ENCODE measurements around the gene MICAL2. TPM values are rescaled to one million over a fixed set of nuclear protein-coding genes. Genes with fewer than 3 reads are reported as not detected.

Gene MICAL2
- total RNA-seq, 1 donor from 2014 or later: 10.0 TPM

DNA sequence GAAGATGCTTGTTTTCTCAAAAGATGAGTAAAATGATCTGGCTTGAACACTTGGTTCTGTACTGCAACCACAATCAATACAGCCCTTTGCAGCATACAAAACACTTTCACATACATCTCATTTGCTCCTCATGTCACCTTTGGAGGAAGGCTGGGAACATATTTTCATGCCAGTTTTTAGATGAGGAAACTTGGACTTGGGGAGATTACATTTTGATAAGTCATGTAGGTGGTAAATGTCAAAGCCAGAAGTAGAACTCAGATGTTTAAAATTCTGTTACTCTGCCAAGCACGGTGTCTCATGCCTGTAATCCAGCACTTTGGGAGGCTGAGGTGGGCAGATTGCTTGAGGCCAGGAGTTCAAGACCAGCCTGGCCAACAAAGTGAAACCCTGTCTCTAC, 121.8 kb downstream of the MICAL2 start:
- no peaks in the 10 kb centered on the region for H3K9me3 Mint-ChIP-seq (ENCODE audit: low read depth)
- no peak overlapping the region for H3K27ac Mint-ChIP-seq
- H3K36me3 Mint-ChIP-seq (ENCODE audit: insufficient read depth): no peaks in the 10 kb centered on the region
- TF ChIP-seq CTCF (IDR thresholded peaks at IDR 0.05; ENCODE audit: unreplicated experiment): no peak
- H3K4me3 Mint-ChIP-seq (ENCODE audit: low read depth): no peak overlapping the region
- no peak for DNase-seq (ENCODE audit: low spot score, unreplicated experiment)
- no peaks in the 10 kb centered on the region for H3K27me3 Mint-ChIP-seq
- peaks cover 24% of the 10 kb centered on the region for H3K4me1 Mint-ChIP-seq (ENCODE audit: low read depth)

GRCh38 chr11:12232817-12233601, 122.6 kb downstream of the MICAL2 start:
- Mint-ChIP-seq H3K36me3 (ENCODE audit: insufficient read depth) (no peaks in the 10 kb centered on the region), H3K4me1 (ENCODE audit: low read depth) (peaks cover 24% of the 10 kb centered on the region), H3K9me3 (ENCODE audit: low read depth) (no peaks in the 10 kb centered on the region), H3K27me3 (no peaks in the 10 kb centered on the region), H3K4me3 (ENCODE audit: low read depth) (no peak overlapping the region), H3K27ac (no peak overlapping the region)
- no peak for TF ChIP-seq CTCF (IDR thresholded peaks at IDR 0.05; ENCODE audit: unreplicated experiment)
- no peak for DNase-seq (ENCODE audit: low spot score, unreplicated experiment)

DNA sequence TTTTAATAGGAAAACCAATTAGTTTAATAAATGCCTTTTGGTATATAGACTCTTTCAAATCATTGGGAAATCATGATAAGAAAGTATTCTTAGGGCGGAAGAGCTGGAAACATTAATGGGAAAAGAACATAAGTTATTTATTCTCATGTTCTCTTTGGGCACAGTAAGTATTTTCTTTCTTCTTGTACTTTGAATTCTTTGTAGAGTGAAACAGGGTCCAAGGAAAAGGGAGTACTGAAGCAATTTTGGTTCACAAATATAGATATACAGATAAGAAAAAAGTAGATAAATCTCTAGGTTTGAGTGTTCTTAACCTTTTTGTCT, 123.2 kb downstream of the MICAL2 start:
- DNase-seq (ENCODE audit: low spot score, unreplicated experiment): no peak
- Mint-ChIP-seq H3K4me3 (ENCODE audit: low read depth) (no peak overlapping the region), H3K27me3 (no peaks in the 10 kb centered on the region), H3K36me3 (ENCODE audit: insufficient read depth) (no peaks in the 10 kb centered on the region), H3K4me1 (ENCODE audit: low read depth) (peaks cover 21% of the 10 kb centered on the region), H3K9me3 (ENCODE audit: low read depth) (no peaks in the 10 kb centered on the region), H3K27ac (no peak overlapping the region)
- TF ChIP-seq CTCF (IDR thresholded peaks at IDR 0.05; ENCODE audit: unreplicated experiment): no peak

- Mint-ChIP-seq H3K27me3 (no peaks in the 10 kb centered on the region), H3K4me3 (ENCODE audit: low read depth) (no peak overlapping the region), H3K36me3 (ENCODE audit: insufficient read depth) (no peaks in the 10 kb centered on the region), H3K27ac (no peak overlapping the region), H3K4me1 (ENCODE audit: low read depth) (peaks cover 21% of the 10 kb centered on the region), H3K9me3 (ENCODE audit: low read depth) (no peaks in the 10 kb centered on the region)
- DNase-seq (ENCODE audit: low spot score, unreplicated experiment): no peak
- no peak for TF ChIP-seq CTCF (IDR thresholded peaks at IDR 0.05; ENCODE audit: unreplicated experiment)
Measured at GRCh38 chr11:12234221-12234620, 123.8 kb downstream of the MICAL2 start.

DNA sequence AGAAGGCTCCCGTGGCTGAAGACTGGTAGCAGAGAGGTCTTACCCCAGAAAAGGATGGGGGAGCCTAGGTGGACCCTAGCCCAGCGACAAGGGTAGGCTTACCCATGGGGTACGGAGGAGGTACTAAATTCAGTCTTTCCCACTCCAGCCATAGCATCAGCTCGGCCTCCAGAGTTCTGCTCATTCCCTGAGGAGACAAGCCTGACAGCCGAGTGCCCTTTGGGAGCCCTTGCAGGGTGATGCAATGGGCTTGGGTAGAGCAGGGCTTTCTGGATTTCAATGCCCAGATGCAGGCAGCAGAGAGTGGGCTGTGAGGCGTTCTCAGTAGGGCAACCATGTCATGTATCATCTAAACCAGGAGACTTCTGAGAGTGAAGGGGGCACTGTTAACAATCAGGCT, 124.7 kb downstream of the MICAL2 start:
- Mint-ChIP-seq H3K9me3 (ENCODE audit: low read depth) (no peaks in the 10 kb centered on the region), H3K4me1 (ENCODE audit: low read depth) (peaks cover 21% of the 10 kb centered on the region), H3K4me3 (ENCODE audit: low read depth) (no peak overlapping the region), H3K36me3 (ENCODE audit: insufficient read depth) (no peaks in the 10 kb centered on the region), H3K27me3 (no peaks in the 10 kb centered on the region), H3K27ac (no peak overlapping the region)
- no peak for DNase-seq (ENCODE audit: low spot score, unreplicated experiment)
- TF ChIP-seq CTCF (IDR thresholded peaks at IDR 0.05; ENCODE audit: unreplicated experiment): no peak
